IMR-90 (cell line): ENCODE results near the gene DCAF5. TPM values are rescaled to one million over a fixed set of nuclear protein-coding genes. Genes with fewer than 3 reads are reported as not detected.

Experiments
- microRNA-seq, 2 experiments: library from miRNA; stranded (forward) in 1 of 2; unstranded in 1 of 2; fragments of 10-50 nt in 1 of 2; fragments of <30 nt in 1 of 2; gene quantifications in 1 of 2; microRNA quantifications in 1 of 2; one replicate each; pipeline versions ENCODE3 to v1.1.0; 2013 to 2020; ENCODE audit not compliant: insufficient read depth in 1 of 2, insufficient read length in 1 of 2, unreplicated experiment in 1 of 2
- polyA plus RNA-seq, 3 experiments: library from polyadenylated mRNA; depleted of rRNA; stranded (reverse); fragments of >200 nt; gene quantifications; 2 replicates each; pipeline ENCODE4 v1.2.3, GENCODE V29; 2012; ENCODE audit warnings: low replicate concordance in 1 of 3
- small RNA-seq, 5 experiments: library from RNA; depleted of rRNA; stranded (forward); fragments of <200 nt; gene quantifications; one replicate each; pipeline ENCODE3, GENCODE V24; 2012
- total RNA-seq: library from RNA; depleted of rRNA; stranded (reverse); fragments of >200 nt; gene quantifications from 2 replicates; pipeline ENCODE4 v1.2.3, GENCODE V29; 2012; rRNA removed

Gene DCAF5
- total and polyA plus RNA-seq, 2 of the 4 experiments (the other 2 are of a cell fraction): 17.6 to 30.4 TPM

Small RNA genes lying within 50 kb of the gene (microRNA-seq; reads per million reads assigned to microRNA genes)
- gene RF00019 (ENCODE audit: insufficient read depth, insufficient read length) (not detected), gene RPS29P1 (ENCODE audit: insufficient read depth, insufficient read length) (not detected)

Small RNA genes lying within 50 kb of the gene (small RNA-seq; reads per million reads assigned to genes)
- gene RF00019: 0 reads per million in 5 experiments
- 0 reads per million in 5 experiments for gene RPS29P1

Other genes starting within 250 kb of the DCAF5 start
- 648 and 684 TPM in 2 replicates for gene ACTN1, start 173.8 kb downstream of the DCAF5 start, total RNA-seq
- 766 and 895 TPM in 2 replicates for gene ACTN1, start 173.8 kb downstream of the DCAF5 start, polyA plus RNA-seq (2012; rRNA removed)
- gene EXD2, start 38.4 kb upstream of the DCAF5 start, total RNA-seq: 12.8 and 13.3 TPM in 2 replicates
- gene EXD2, start 38.4 kb upstream of the DCAF5 start, polyA plus RNA-seq (2012; rRNA removed): 9.0 and 11.0 TPM in 2 replicates
- 0.28 and 0.36 TPM in 2 replicates for gene GALNT16, start 107.0 kb upstream of the DCAF5 start, total RNA-seq
- gene GALNT16, start 107.0 kb upstream of the DCAF5 start, polyA plus RNA-seq (2012; rRNA removed): 0.89 and 1.5 TPM in 2 replicates
- 64.2 and 189 TPM in 2 replicates for gene ERH, start 245.2 kb upstream of the DCAF5 start, total RNA-seq
- gene ERH, start 245.2 kb upstream of the DCAF5 start, polyA plus RNA-seq (2012; rRNA removed): 128 and 150 TPM in 2 replicates
- gene SLC39A9, start 245.6 kb upstream of the DCAF5 start, total RNA-seq: 137 and 168 TPM in 2 replicates
- 33.1 and 41.4 TPM in 2 replicates for gene SLC39A9, start 245.6 kb upstream of the DCAF5 start, polyA plus RNA-seq (2012; rRNA removed)